ENCODE data around the gene CAPN8.

The CAPN8 gene

DNA sequence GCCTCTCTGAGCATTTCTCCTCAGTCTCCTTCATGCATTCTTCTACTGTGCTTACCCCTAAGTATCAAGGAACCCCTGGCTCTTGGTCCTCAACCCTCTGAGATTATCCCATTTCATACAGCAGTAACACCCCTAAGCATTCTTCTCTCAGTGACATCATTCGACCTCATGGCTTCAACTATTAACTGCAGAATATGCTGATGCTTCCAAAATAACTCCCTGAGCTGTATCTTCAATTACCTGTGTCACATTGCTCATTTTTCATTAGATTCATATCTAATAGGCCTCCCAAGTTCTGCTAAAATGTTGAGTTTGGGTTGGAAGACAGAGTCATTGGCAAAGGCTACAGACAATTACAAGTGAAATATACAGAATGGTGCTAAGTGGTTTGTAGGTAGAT lies 7.5 kb downstream of the CAPN8 start:
- no peak overlapping the region for H3K23ac ChIP-seq (ENCODE audit: low read length in 2 of 2)
- no peaks in the 10 kb centered on the region for H3K79me1 ChIP-seq (replicated peaks; ENCODE audit: low read length, poor library complexity, severe bottlenecking)
- H3K14ac ChIP-seq (ENCODE audit: low read length in 2 of 2): no peak overlapping the region
- H3K4me3 ChIP-seq (ENCODE audit: insufficient read depth in 1 of 2, low read depth in 1 of 2, low read length in 2 of 2): no peak overlapping the region
- no peak overlapping the region for H3K27ac ChIP-seq (ENCODE audit: low read length, poor library complexity, severe bottlenecking)
- no peak overlapping the region for H2BK15ac ChIP-seq (ENCODE audit: low read depth, poor library complexity, severe bottlenecking)
- no peaks in the 10 kb centered on the region for H3K9me3 ChIP-seq (ENCODE audit: control insufficient read depth, low read length)
- no peak overlapping the region for H2AFZ ChIP-seq (ENCODE audit: low read depth, low read length)
- peaks cover 13 to 26% of the 10 kb centered on the region in 2 experiments for H3K27me3 ChIP-seq (ENCODE audit: control insufficient read depth in 1 of 2, insufficient read depth in 1 of 2, low read length in 2 of 2)
- no peaks in the 10 kb centered on the region for H3K36me3 ChIP-seq (ENCODE audit: control insufficient read depth in 1 of 2, insufficient read depth in 2 of 2, low read depth in 1 of 2, low read length in 2 of 2)
- no peak overlapping the region for H2BK5ac ChIP-seq (ENCODE audit: low read depth, low read length, poor library complexity, severe bottlenecking)
- H2BK12ac ChIP-seq (ENCODE audit: low read length in 2 of 2): no peak overlapping the region
- no peak overlapping the region for H4K91ac ChIP-seq (ENCODE audit: low read length)
- 36% methylated on average over 1 of the region's 1 CpG for WGBS
- no peak overlapping the region for H3K18ac ChIP-seq (ENCODE audit: low read depth in 1 of 2, low read length in 2 of 2)
- no peaks in the 10 kb centered on the region for H3K4me1 ChIP-seq (ENCODE audit: control insufficient read depth, insufficient read depth, low read depth, low read length)
- H3K4me2 ChIP-seq (ENCODE audit: low read length, poor library complexity, severe bottlenecking): no peak overlapping the region
- H4K8ac ChIP-seq (ENCODE audit: low read length): no peak overlapping the region
- no peak overlapping the region for H2BK120ac ChIP-seq (ENCODE audit: low read depth, low read length)
- no peak overlapping the region for H2AK5ac ChIP-seq (ENCODE audit: low read length, severe bottlenecking)
- no peak for DNase-seq
- no peak overlapping the region for H3K9ac ChIP-seq (ENCODE audit: low read length)
- H3K4ac ChIP-seq (ENCODE audit: low read depth in 1 of 2, low read length in 2 of 2): no peak overlapping the region

DNA sequence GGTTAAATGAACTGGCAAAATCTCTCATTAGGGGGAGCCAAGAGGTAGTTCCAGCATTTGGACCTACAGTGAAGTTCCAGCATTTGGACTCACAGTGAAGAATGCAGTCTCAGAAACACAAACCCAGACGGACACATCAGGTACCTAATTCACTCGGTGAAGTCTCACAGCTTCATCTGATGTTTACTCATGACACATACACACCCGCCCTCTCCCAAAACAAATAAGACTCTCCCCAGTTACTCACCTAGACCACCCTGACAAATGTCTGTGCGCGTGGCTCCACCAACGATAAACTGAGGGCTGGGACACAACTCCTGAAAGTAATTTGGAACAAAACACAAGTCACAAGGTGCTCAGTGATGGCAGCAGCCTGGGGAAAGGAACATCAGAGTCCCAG lies 11.4 kb downstream of the CAPN8 start:
- no peak overlapping the region for H2BK5ac ChIP-seq (ENCODE audit: low read depth, low read length, poor library complexity, severe bottlenecking)
- no peak overlapping the region for H3K14ac ChIP-seq (ENCODE audit: low read length in 2 of 2)
- no peak overlapping the region for H3K27ac ChIP-seq (ENCODE audit: low read length, poor library complexity, severe bottlenecking)
- H2BK12ac ChIP-seq (ENCODE audit: low read length in 2 of 2): no peak overlapping the region
- no peak overlapping the region for H3K9ac ChIP-seq (ENCODE audit: low read length)
- H3K9me3 ChIP-seq (ENCODE audit: control insufficient read depth, low read length): peaks cover 2% of the 10 kb centered on the region
- H3K4me3 ChIP-seq (ENCODE audit: insufficient read depth in 1 of 2, low read depth in 1 of 2, low read length in 2 of 2): no peak overlapping the region
- peaks cover 21 to 33% of the 10 kb centered on the region in 2 experiments for H3K27me3 ChIP-seq (ENCODE audit: control insufficient read depth in 1 of 2, insufficient read depth in 1 of 2, low read length in 2 of 2)
- no peaks in the 10 kb centered on the region for H3K36me3 ChIP-seq (ENCODE audit: control insufficient read depth in 1 of 2, insufficient read depth in 2 of 2, low read depth in 1 of 2, low read length in 2 of 2)
- no peak overlapping the region for H3K4ac ChIP-seq (ENCODE audit: low read depth in 1 of 2, low read length in 2 of 2)
- H4K91ac ChIP-seq (ENCODE audit: low read length): no peak overlapping the region
- DNase-seq: no peak
- no peak overlapping the region for H2BK15ac ChIP-seq (ENCODE audit: low read depth, poor library complexity, severe bottlenecking)
- no peak overlapping the region for H2AK5ac ChIP-seq (ENCODE audit: low read length, severe bottlenecking)
- no peaks in the 10 kb centered on the region for H3K79me1 ChIP-seq (replicated peaks; ENCODE audit: low read length, poor library complexity, severe bottlenecking)
- H3K18ac ChIP-seq (ENCODE audit: low read depth in 1 of 2, low read length in 2 of 2): no peak overlapping the region
- no peak overlapping the region for H3K4me2 ChIP-seq (ENCODE audit: low read length, poor library complexity, severe bottlenecking)
- H4K8ac ChIP-seq (ENCODE audit: low read length): no peak overlapping the region
- H3K23ac ChIP-seq (ENCODE audit: low read length in 2 of 2): no peak overlapping the region
- no peak overlapping the region for H2BK120ac ChIP-seq (ENCODE audit: low read depth, low read length)
- no peaks in the 10 kb centered on the region for H3K4me1 ChIP-seq (ENCODE audit: control insufficient read depth, insufficient read depth, low read depth, low read length)
- no peak overlapping the region for H2AFZ ChIP-seq (ENCODE audit: low read depth, low read length)
- 83% methylated on average over 6 of the region's 6 CpGs for WGBS

DNA sequence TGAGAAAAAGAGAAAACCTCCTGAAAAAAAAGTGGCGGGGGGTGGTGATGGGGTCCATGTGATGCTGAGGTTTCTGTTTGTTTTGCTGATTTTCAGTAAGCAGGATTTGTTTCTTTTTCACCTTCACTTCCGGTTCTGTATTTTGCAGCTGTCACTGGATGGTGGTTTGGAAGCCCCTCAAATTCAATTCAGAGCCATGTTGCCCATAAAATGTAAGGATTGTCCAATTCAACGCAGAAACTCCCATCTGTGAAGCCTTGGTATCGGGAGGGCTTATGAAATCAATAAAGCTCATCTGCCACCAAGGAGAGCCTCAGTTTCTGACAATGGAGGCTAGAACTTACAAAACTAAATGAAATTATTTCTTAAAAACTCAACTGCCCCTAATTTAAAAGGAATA lies 12.1 kb downstream of the CAPN8 start:
- no peak overlapping the region for H2AFZ ChIP-seq (ENCODE audit: low read depth, low read length)
- H3K4me2 ChIP-seq (ENCODE audit: low read length, poor library complexity, severe bottlenecking): no peak overlapping the region

DNA sequence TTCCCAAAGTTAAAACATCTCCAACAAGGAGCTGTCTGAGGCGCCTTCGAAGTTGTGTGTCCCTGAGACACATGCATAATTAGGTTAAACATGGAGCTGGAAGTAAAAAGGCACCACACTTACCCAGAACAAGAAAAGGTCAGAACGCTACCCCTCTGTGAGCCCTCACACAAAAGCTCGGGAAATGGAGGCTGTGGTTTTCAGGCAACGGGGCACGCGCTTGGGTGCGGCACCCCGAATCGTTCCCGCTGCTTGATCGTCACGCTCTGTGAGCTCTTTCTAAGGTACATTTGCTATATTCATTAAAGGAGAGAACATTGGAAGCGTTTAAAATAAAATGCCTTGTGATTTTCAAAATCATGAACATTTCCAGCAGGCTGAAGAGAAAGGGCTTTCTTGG lies 12.5 kb downstream of the CAPN8 start:
- H3K18ac ChIP-seq (ENCODE audit: low read depth in 1 of 2, low read length in 2 of 2): no peak overlapping the region
- no peak overlapping the region for H3K9ac ChIP-seq (ENCODE audit: low read length)

More for the DNA sequence above, 12.1 kb downstream of the CAPN8 start:
- Histone ChIP-seq H3K14ac (ENCODE audit: low read length in 2 of 2) (no peak overlapping the region), H3K23ac (ENCODE audit: low read length in 2 of 2) (no peak overlapping the region), H3K4me3 (ENCODE audit: insufficient read depth in 1 of 2, low read depth in 1 of 2, low read length in 2 of 2) (no peak overlapping the region), H4K8ac (ENCODE audit: low read length) (no peak overlapping the region), H3K4me1 (ENCODE audit: control insufficient read depth, insufficient read depth, low read depth, low read length) (no peaks in the 10 kb centered on the region), H3K9ac (ENCODE audit: low read length) (no peak overlapping the region), H2BK5ac (ENCODE audit: low read depth, low read length, poor library complexity, severe bottlenecking) (no peak overlapping the region), H2BK120ac (ENCODE audit: low read depth, low read length) (no peak overlapping the region), H2AK5ac (ENCODE audit: low read length, severe bottlenecking) (no peak overlapping the region), H3K9me3 (ENCODE audit: control insufficient read depth, low read length) (peaks cover 4% of the 10 kb centered on the region), H3K27ac (ENCODE audit: low read length, poor library complexity, severe bottlenecking) (no peak overlapping the region), H3K36me3 (ENCODE audit: control insufficient read depth in 1 of 2, insufficient read depth in 2 of 2, low read depth in 1 of 2, low read length in 2 of 2) (no peaks in the 10 kb centered on the region), H2BK12ac (ENCODE audit: low read length in 2 of 2) (no peak overlapping the region), H3K27me3 (ENCODE audit: control insufficient read depth in 1 of 2, insufficient read depth in 1 of 2, low read length in 2 of 2) (peaks cover 18 to 39% of the 10 kb centered on the region in 2 experiments), H3K18ac (ENCODE audit: low read depth in 1 of 2, low read length in 2 of 2) (no peak overlapping the region), H3K4ac (ENCODE audit: low read depth in 1 of 2, low read length in 2 of 2) (no peak overlapping the region), H2BK15ac (ENCODE audit: low read depth, poor library complexity, severe bottlenecking) (no peak overlapping the region), H3K79me1 (replicated peaks; ENCODE audit: low read length, poor library complexity, severe bottlenecking) (no peaks in the 10 kb centered on the region), H4K91ac (ENCODE audit: low read length) (no peak overlapping the region)
- DNase-seq: no peak
- 89% methylated on average over 4 of the region's 4 CpGs for WGBS

More for the DNA sequence above, 12.5 kb downstream of the CAPN8 start:
- H3K27me3 ChIP-seq (ENCODE audit: control insufficient read depth in 1 of 2, insufficient read depth in 1 of 2, low read length in 2 of 2): peaks cover 22 to 39% of the 10 kb centered on the region in 2 experiments
- peaks cover 4% of the 10 kb centered on the region for H3K9me3 ChIP-seq (ENCODE audit: control insufficient read depth, low read length)
- H2BK12ac ChIP-seq (ENCODE audit: low read length in 2 of 2): no peak overlapping the region
- no peak overlapping the region for H3K23ac ChIP-seq (ENCODE audit: low read length in 2 of 2)
- H3K14ac ChIP-seq (ENCODE audit: low read length in 2 of 2): no peak overlapping the region
- H4K8ac ChIP-seq (ENCODE audit: low read length): no peak overlapping the region
- no peak overlapping the region for H2BK120ac ChIP-seq (ENCODE audit: low read depth, low read length)
- no peak overlapping the region for H2AFZ ChIP-seq (ENCODE audit: low read depth, low read length)
- 91% methylated on average over 14 of the region's 14 CpGs for WGBS
- no peak overlapping the region for H3K4me3 ChIP-seq (ENCODE audit: insufficient read depth in 1 of 2, low read depth in 1 of 2, low read length in 2 of 2)
- H2BK15ac ChIP-seq (ENCODE audit: low read depth, poor library complexity, severe bottlenecking): no peak overlapping the region
- H3K36me3 ChIP-seq (ENCODE audit: control insufficient read depth in 1 of 2, insufficient read depth in 2 of 2, low read depth in 1 of 2, low read length in 2 of 2): no peaks in the 10 kb centered on the region
- no peak overlapping the region for H3K4ac ChIP-seq (ENCODE audit: low read depth in 1 of 2, low read length in 2 of 2)
- no peaks in the 10 kb centered on the region for H3K4me1 ChIP-seq (ENCODE audit: control insufficient read depth, insufficient read depth, low read depth, low read length)
- no peaks in the 10 kb centered on the region for H3K79me1 ChIP-seq (replicated peaks; ENCODE audit: low read length, poor library complexity, severe bottlenecking)
- DNase-seq: no peak
- H4K91ac ChIP-seq (ENCODE audit: low read length): no peak overlapping the region
- no peak overlapping the region for H2BK5ac ChIP-seq (ENCODE audit: low read depth, low read length, poor library complexity, severe bottlenecking)
- no peak overlapping the region for H2AK5ac ChIP-seq (ENCODE audit: low read length, severe bottlenecking)
- no peak overlapping the region for H3K4me2 ChIP-seq (ENCODE audit: low read length, poor library complexity, severe bottlenecking)
- no peak overlapping the region for H3K27ac ChIP-seq (ENCODE audit: low read length, poor library complexity, severe bottlenecking)

Measured in mesenchymal stem cell (in vitro differentiated cells and primary cell).